Naive thymus-derived CD8-positive, alpha-beta T cell (primary cell): ENCODE measurements around the gene HAUS7. TPM values are rescaled to one million over a fixed set of nuclear protein-coding genes. Genes with fewer than 3 reads are reported as not detected.

Source experiments
- ATAC-seq, 2 donors: fragments of 150-1000 bp; cut with Tn5 transposase in 1 of 2; sonication (Bioruptor Pico), chemical (Tn5 transposase) in 1 of 2; 1 replicate in 1 of 2; 2 replicates in 1 of 2; pipeline ENCODE4 v1.10.0; 2021; ENCODE audit warnings: mild to moderate bottlenecking in 2 of 2, moderate library complexity in 2 of 2
- POLR2A ChIA-PET: fragments of 350-600 bp; sonication (Branson Sonifier 250); formaldehyde crosslinking; loops from one replicate; lab custom pipeline; 2021; ENCODE audit warnings: antibody characterized with exemption; lab: Charles Lee
- DNase-seq, 10 donors: peaks; one replicate each; pipeline versions ENCODE4 v3.0.0 to v3.0.0-alpha.2; 2020 to 2022
- H3K27ac Mint-ChIP-seq, 10 donors: one replicate each; pipeline ENCODE4 v1.8.0; 2020 to 2022; ENCODE audit warnings: mild to moderate bottlenecking in 10 of 10, mixed read lengths in 10 of 10, moderate library complexity in 4 of 10, inconsistent platforms in 1 of 10
- H3K27me3 Mint-ChIP-seq, 5 donors: one replicate each; pipeline ENCODE4 v1.8.0; 2021 to 2022; ENCODE audit warnings: mixed read lengths in 5 of 5
- H3K36me3 Mint-ChIP-seq, 3 donors: one replicate each; pipeline ENCODE4 v1.8.0; 2020 to 2022; ENCODE audit warnings: mixed read lengths in 3 of 3, mild to moderate bottlenecking in 2 of 3, inconsistent platforms in 1 of 3
- H3K4me1 Mint-ChIP-seq, 4 donors: one replicate each; pipeline ENCODE4 v1.8.0; 2021 to 2022; ENCODE audit warnings: mixed read lengths in 4 of 4
- H3K4me3 Mint-ChIP-seq, 10 donors: one replicate each; pipeline ENCODE4 v1.8.0; 2020 to 2022; ENCODE audit warnings: mild to moderate bottlenecking in 10 of 10, mixed read lengths in 10 of 10, moderate library complexity in 6 of 10, inconsistent platforms in 1 of 10
- H3K9me3 Mint-ChIP-seq, 9 donors: one replicate each; pipeline ENCODE4 v1.8.0; 2020 to 2022; ENCODE audit warnings: mixed read lengths in 9 of 9, mild to moderate bottlenecking in 3 of 9, inconsistent platforms in 1 of 9, moderate library complexity in 1 of 9
- polyA plus RNA-seq, 3 donors: library from polyadenylated mRNA; unstranded; fragments of 300-500 nt; fragmentation: Illumina TruSeq; gene quantifications; one replicate each; pipeline ENCODE4 v1.2.3, GENCODE V29; 2021
- total RNA-seq, 8 experiments: library from RNA in 2 of 8; stranded (reverse) in 2 of 8; gene quantifications; one replicate each; pipeline ENCODE4 v1.2.3 and lab custom pipeline; 2021 to 2026

The HAUS7 gene
- 10 to 100 TPM; 33.3 to 38.9 TPM for total RNA-seq
- polyA plus RNA-seq, result 10 to 100 TPM; 19.6 to 30.1 (median 25.6) TPM
- 2.6 to 6.9 (median 4.7) reads per million in 6 experiments for total RNA-seq (lab: John Stamatoyannopoulos, UW)

DNA sequence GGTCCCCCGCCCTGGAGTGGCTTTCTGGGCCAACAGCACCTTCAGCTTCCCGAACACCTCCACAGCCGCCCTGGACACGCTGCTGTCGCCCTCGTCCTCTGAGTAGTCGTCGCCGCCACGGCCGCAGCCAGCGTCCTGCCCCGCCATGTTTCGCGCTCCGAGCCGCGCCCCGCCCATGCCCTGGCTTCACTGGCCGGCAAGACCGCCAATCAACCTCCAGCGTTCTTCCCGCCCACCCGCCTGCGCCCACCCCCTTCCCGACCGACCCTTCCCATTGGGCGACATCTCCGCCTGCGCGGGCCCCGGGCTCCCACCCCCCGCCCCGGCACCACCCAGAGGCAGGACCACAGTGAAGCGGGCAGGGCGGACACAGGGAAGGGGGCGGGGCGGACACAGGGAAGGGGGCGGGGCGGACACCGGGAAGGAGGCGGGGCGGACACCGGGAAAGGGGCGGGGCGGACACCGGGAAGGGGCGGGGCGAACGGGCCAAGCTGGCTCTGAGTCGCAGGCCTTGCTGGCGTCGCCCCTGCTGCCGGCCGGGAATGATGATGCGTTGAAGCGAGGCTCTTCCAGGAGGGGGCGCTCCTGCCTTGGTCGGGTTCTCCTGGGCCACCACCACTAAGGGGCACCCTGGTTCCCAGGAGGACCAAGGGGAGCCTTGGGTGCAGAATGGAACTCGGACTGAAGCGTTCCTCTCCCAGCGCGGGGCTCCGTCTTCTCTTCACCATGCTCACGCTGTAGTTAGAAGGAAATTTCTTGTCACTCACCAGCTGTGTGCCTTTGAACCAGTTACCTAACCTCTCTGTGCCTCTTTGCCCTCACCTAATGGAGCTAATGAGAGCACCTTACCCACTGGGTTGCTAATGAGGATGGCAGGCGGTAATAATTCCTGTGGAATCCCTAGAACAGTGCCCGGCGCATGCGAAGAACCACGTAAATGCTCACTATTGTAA is at the start of gene HAUS7:
Gene HAUS7 (minus strand): TSS at position 166 of the 953 bp plus-strand sequence. CDS start 19 bp downstream, at position 147.
- H3K27ac Mint-ChIP-seq, result peak within 1 kb of the TSS in 9 of 10 donors; percentile 16 to 90 (median 79)
- H3K36me3 Mint-ChIP-seq, result peaks cover 0 to 4% (median 0%) of the 10 kb centered on the region in 3 donors
- no peaks in the 10 kb centered on the region for H3K27me3 Mint-ChIP-seq
- POLR2A ChIA-PET, result interaction anchor here (0.7 kb wide), 1 partner anchor 37 kb away, joined by 3 read pairs; no protein-coding TSS in a partner anchor
- DNase-seq (peak; percentile 75 to 92 (median 82)), ATAC-seq (peak; percentile 77 to 85)
- peaks cover 5 to 25% (median 13%) of the 10 kb centered on the region in 4 donors for H3K4me1 Mint-ChIP-seq
- peak within 1 kb of the TSS; percentile 74 to 90 (median 82) for H3K4me3 Mint-ChIP-seq
- H3K9me3 Mint-ChIP-seq, result peaks cover 0 to 3% (median 0%) of the 10 kb centered on the region in 9 donors

DNA sequence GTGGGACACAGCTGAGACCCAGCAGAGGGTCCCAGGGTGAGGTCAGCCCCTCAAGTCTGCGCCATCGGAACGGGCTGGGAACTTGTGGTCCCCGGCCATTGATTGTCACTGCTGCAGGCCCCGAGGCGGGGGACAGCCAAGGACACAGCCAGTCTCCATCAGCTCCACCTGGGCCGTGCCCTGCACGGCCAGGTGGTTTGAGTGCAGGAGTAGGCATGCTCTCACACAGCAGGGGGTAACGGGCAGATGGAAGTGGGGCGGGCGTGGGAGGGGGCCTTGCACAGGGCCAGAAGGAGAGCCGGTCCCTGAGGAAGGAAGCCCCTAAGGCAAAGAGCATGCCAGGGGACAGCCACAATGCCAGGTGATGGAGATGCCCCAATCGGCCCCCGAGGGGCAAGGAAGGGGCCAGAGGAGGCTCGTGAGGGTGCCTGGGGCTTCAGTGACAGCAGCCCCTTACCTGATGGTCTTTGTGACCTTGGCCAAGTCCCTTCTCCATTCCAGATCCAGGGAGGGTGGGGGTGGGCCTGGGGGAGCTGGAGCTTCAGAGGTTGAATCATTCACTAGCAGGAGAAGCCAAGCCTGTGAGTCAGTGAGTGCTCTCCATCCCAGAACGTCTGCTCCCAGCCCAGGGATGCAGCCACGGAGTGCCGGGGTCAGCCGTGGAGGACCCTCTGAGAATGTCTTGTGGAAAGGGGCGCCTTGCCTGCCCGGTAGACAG is 49.4 kb upstream of the HAUS7 start:
- Mint-ChIP-seq H3K9me3 (peaks cover 0 to 4% (median 0%) of the 10 kb centered on the region in 9 donors), H3K27me3 (peaks cover 6 to 37% (median 17%) of the 10 kb centered on the region in 5 donors), H3K36me3 (peaks cover 0 to 4% (median 0%) of the 10 kb centered on the region in 3 donors), H3K4me3 (no peak overlapping the region), H3K4me1 (peaks cover 2 to 9% (median 8%) of the 10 kb centered on the region in 4 donors), H3K27ac (no peak overlapping the region)
- POLR2A ChIA-PET, result no interaction called here
- DNase-seq (no peak), ATAC-seq (no peak)

DNA sequence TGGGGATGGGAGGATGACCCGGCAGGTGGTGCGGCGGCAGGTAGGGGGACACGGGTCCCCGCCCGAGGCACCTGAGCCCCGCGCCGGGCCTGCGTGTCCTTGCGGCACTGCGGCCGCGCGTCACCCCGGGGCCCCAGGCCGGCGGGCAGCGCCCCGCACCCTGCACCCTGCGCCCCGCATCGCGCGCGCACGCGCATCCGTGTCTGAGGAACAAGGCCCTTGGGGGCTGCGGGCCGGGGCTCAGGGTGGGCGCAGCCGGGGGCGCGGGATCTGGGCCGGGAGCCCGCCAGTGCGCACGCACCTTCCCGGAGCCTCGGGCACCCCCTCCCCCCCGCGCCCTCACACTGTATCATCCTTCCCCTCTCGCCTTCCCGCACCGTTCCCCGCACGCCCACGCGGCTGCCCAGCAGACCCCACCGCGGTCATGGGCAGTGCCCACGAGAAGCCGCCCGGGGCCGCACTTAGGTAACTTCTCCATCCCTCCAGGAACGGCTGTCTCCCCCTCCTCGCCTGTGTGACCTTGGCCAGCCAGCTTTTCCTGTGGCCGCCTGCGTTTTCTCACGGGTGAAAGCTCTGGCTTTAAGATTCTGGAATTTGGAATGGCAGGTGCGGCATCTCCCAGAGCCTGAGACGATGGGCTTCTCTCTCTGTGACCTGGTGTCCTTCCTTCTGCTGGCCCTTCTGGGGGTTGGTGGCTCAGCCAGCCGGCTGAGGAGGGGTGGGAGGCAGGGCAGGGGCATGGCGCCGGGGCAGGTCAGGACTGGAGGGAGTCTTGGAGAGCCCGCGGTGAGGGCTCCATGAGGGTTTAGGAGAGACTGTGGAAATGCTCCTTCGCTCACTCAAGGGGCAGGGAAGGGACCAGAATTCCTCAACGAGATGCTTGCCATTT is 47.8 kb upstream of the HAUS7 start:
- Mint-ChIP-seq H3K27me3 (peaks cover 6 to 37% (median 17%) of the 10 kb centered on the region in 5 donors), H3K27ac (peak overlapping the region in 1 of 10 donors; percentile 79), H3K4me3 (peak overlapping the region in 7 of 10 donors; percentile 26 to 57 (median 53)), H3K9me3 (peaks cover 0 to 4% (median 0%) of the 10 kb centered on the region in 9 donors), H3K36me3 (peaks cover 0 to 4% (median 0%) of the 10 kb centered on the region in 3 donors), H3K4me1 (peaks cover 2 to 9% (median 8%) of the 10 kb centered on the region in 4 donors)
- DNase-seq, result no peak
- ATAC-seq, result no peak
- POLR2A ChIA-PET, result no interaction called here

DNA sequence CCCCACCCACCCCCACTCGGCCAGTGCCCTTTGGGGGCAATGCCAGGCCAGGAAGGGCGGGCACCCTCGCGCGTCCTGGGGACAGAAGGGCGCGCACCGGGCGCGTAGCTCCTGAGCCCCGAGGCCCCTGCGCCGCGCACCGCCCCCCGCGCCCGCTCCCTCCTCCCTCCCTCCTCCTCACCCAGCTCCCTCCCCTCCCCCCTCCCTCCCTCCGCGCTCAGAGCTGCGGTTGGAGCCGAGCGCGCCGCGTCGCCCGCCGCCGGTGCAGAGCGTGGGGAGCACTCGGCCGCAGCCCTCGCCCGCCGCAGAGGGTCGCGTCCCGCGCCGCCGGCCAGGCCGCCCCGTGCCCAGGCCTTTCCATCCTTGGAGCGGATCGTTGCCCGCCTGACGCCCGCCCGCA is 47.0 kb upstream of the HAUS7 start, which contains the start of gene ATP2B3:
Gene ATP2B3 (plus strand): TSS at position 220 of the 400 bp plus-strand sequence. CDS start 18,606 bp downstream, outside the sequence.
- H3K27ac Mint-ChIP-seq, result peak within 1 kb of the TSS in 1 of 10 donors; percentile 79
- H3K4me3 Mint-ChIP-seq, result peak within 1 kb of the TSS in 7 of 10 donors; percentile 26 to 57 (median 53)
- ATAC-seq (no peak), DNase-seq (no peak)
- peaks cover 6 to 37% (median 17%) of the 10 kb centered on the region in 5 donors for H3K27me3 Mint-ChIP-seq
- peaks cover 2 to 9% (median 8%) of the 10 kb centered on the region in 4 donors for H3K4me1 Mint-ChIP-seq
- H3K36me3 Mint-ChIP-seq, result peaks cover 0 to 4% (median 0%) of the 10 kb centered on the region in 3 donors
- H3K9me3 Mint-ChIP-seq, result peaks cover 0 to 4% (median 0%) of the 10 kb centered on the region in 9 donors
- POLR2A ChIA-PET, result no interaction called here

DNA sequence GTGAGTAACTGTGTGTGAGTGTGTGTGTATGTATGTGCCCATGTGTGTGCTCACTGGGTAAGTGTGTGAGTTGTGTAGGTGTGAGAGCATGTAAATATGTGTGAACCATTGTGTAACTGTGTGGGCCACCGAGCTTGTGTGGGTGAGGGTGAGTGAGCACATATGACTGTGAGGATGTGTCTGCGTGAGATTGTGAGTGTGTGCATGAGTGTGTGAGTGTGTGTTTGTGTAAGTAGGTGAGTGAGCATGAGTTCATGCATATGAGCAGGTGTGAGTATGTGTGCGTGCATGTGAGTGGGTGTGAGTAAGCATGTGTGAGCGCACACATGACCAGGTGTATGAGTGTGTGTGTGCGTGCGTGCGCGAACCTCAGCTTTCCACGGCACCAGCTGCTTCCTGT is 45.7 kb upstream of the HAUS7 start:
- Mint-ChIP-seq H3K27me3 (peaks cover 6 to 35% (median 12%) of the 10 kb centered on the region in 5 donors), H3K4me1 (peaks cover 2 to 9% (median 8%) of the 10 kb centered on the region in 4 donors), H3K4me3 (peak overlapping the region in 2 of 10 donors; percentile 36 to 57), H3K36me3 (peaks cover 0 to 4% (median 0%) of the 10 kb centered on the region in 3 donors), H3K9me3 (peaks cover 0 to 4% (median 0%) of the 10 kb centered on the region in 9 donors), H3K27ac (peak overlapping the region in 1 of 10 donors; percentile 11)
- DNase-seq, result no peak
- no peak for ATAC-seq
- POLR2A ChIA-PET, result no interaction called here

DNA sequence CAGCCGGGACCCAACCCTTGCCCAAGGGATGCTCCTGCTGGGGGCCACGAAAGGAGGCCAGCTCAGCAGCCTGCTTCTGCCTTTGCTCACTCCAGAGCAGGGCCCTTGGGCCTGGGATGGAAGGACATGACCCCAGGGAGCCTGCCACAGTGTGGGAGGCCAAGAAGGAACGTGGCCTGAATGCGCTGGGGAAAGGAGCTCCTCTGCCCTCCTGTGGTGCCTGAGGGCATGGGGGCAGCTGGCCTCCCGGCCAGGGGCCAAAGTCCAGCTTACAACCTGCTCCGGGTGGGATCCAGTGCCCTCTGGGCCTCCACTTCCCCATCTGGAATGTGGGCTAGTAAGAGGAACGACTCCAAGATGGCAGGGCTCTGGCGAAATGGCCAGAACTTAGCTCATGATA is 45.1 kb upstream of the HAUS7 start:
- Mint-ChIP-seq H3K4me1 (peaks cover 2 to 9% (median 8%) of the 10 kb centered on the region in 4 donors), H3K27me3 (peaks cover 6 to 30% (median 12%) of the 10 kb centered on the region in 5 donors), H3K9me3 (peaks cover 0 to 4% (median 0%) of the 10 kb centered on the region in 9 donors), H3K4me3 (no peak overlapping the region), H3K27ac (no peak overlapping the region), H3K36me3 (peaks cover 0 to 4% (median 0%) of the 10 kb centered on the region in 3 donors)
- POLR2A ChIA-PET, result no interaction called here
- ATAC-seq (no peak), DNase-seq (no peak)

DNA sequence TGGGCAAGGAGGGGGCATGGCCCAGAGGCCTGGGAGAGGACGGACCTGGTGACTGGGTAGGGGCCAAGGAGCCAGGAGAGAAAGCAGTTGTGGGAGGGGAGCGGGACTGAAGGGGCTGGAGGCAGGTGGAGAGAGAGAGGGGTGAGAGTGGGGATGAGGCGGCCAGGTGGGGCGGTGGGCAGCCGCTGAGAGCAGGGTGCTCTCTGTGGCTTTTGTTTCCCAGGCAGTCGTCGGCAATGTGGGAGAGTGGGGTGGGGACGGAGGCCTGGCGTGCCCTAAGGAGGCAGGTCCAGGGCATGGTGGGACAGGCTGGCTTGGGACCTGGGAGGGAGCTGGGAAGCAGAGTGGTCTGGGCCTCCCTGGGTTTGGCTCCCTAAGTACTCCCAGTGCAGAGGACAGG is 43.9 kb upstream of the HAUS7 start:
- Mint-ChIP-seq H3K27me3 (peaks cover 6 to 24% (median 12%) of the 10 kb centered on the region in 5 donors), H3K4me1 (peaks cover 2 to 9% (median 8%) of the 10 kb centered on the region in 4 donors), H3K9me3 (peaks cover 0 to 4% (median 0%) of the 10 kb centered on the region in 9 donors), H3K27ac (no peak overlapping the region), H3K4me3 (no peak overlapping the region), H3K36me3 (peaks cover 0 to 4% (median 0%) of the 10 kb centered on the region in 3 donors)
- DNase-seq (no peak), ATAC-seq (no peak)
- POLR2A ChIA-PET, result no interaction called here

DNA sequence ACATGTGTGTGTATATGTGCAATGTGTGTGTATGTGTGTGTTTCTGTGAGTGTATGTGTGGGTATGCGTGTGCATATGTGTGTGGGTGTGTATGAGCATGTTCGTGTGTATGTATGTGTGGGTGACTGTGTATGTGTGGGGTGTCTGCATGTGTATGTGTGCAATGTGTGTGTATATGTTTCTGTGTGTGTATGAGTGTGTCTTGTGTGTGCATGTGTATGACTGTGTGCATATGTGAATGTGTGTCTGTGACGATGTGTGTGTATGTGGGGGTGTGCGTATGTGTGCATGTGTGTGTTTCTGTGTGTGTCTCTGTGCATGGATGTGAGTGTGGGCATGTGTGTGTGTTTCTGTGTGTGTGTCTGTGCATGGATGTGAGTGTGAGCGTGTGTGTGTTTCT is 42.9 kb upstream of the HAUS7 start:
- DNase-seq (no peak), ATAC-seq (no peak)
- POLR2A ChIA-PET, result no interaction called here
- H3K36me3 Mint-ChIP-seq, result peaks cover 0 to 4% (median 0%) of the 10 kb centered on the region in 3 donors
- peaks cover 2 to 7% (median 5%) of the 10 kb centered on the region in 4 donors for H3K4me1 Mint-ChIP-seq
- no peak overlapping the region for H3K27ac Mint-ChIP-seq
- H3K4me3 Mint-ChIP-seq, result no peak overlapping the region
- peaks cover 6 to 14% (median 10%) of the 10 kb centered on the region in 5 donors for H3K27me3 Mint-ChIP-seq
- H3K9me3 Mint-ChIP-seq, result peaks cover 0 to 4% (median 0%) of the 10 kb centered on the region in 9 donors

DNA sequence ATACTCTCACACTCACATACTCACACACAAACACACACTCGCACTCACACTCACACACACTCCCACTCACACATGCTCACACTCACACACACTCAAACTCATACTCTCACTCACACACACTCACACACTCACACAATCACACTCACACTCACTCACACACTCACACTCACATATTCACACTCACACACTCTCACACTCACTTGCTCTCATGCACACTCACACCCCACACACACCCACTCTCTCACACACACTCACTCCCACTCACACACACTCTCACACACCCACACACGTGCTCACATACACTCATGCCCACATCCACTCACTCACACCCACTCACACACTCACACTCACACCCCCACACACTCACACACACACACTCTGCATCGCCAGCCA is 42.1 kb upstream of the HAUS7 start:
- no peak for ATAC-seq
- no peak overlapping the region for H3K27ac Mint-ChIP-seq
- H3K4me3 Mint-ChIP-seq, result no peak overlapping the region

DNA sequence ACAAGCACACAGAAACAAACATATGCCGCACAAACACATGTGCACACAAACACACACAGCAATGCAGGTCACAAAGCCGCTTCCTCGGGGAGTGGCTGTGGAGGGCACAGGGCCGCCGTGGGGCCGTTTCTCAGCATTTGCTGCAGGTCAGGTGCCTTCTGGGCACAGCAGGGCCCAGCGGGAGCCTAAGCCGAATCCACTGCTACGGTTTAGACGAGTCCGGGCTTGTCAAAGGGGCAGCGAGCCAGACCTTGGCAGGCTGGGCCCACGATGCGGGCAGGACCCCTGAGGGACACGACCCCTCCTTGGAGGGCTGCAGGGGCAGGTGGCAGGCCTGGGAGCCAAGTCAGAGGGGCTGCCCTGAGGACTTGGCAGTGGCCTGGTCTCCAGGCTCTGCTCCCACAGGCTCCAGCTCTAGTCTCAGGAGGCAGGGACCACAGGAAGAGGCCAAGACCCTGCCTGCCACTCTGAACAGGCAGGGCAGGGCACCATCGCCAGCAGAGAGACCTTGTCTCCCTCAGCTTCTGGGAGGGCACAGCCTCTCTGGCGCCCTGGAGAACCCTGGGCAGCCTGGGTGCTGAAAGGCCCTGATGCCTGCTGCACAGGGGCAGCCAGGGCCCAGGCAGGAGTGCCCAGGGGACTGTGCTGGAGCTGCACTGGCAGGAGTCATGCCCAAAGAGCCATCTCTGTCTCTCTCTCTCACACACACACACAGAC is 41.6 kb upstream of the HAUS7 start:
- H3K36me3 Mint-ChIP-seq, result peaks cover 0 to 4% (median 0%) of the 10 kb centered on the region in 3 donors
- H3K4me1 Mint-ChIP-seq, result peaks cover 4 to 9% (median 6%) of the 10 kb centered on the region in 4 donors
- POLR2A ChIA-PET, result interaction anchor here (0.6 kb wide), 1 partner anchor 155 kb away, joined by 3 read pairs; no protein-coding TSS in a partner anchor
- H3K9me3 Mint-ChIP-seq, result peaks cover 0 to 4% (median 0%) of the 10 kb centered on the region in 9 donors
- no peak overlapping the region for H3K4me3 Mint-ChIP-seq
- no peak overlapping the region for H3K27ac Mint-ChIP-seq
- H3K27me3 Mint-ChIP-seq, result peaks cover 5 to 13% (median 8%) of the 10 kb centered on the region in 5 donors
- DNase-seq (no peak), ATAC-seq (no peak)

More for the DNA sequence above, 42.1 kb upstream of the HAUS7 start:
- no peak for DNase-seq
- Mint-ChIP-seq H3K36me3 (peaks cover 0 to 4% (median 0%) of the 10 kb centered on the region in 3 donors), H3K4me1 (peaks cover 3 to 7% (median 5%) of the 10 kb centered on the region in 4 donors), H3K9me3 (peaks cover 0 to 4% (median 0%) of the 10 kb centered on the region in 9 donors), H3K27me3 (peaks cover 5 to 13% (median 8%) of the 10 kb centered on the region in 5 donors)
- POLR2A ChIA-PET, result interaction anchor here (0.6 kb wide), 1 partner anchor 154 kb away, joined by 3 read pairs; no protein-coding TSS in a partner anchor
